ENCODE results near the gene GABRB3. TPM values are rescaled to one million over a fixed set of nuclear protein-coding genes. Genes with fewer than 3 reads are reported as not detected.

The GABRB3 gene
- total and polyA plus RNA-seq, 4 donors: 0.09 to 1.2 (median 0.50) TPM

- H3K9ac ChIP-seq (ENCODE audit: low read depth in 1 of 2, low read length in 2 of 2): no peak overlapping the region
- 54% methylated on average over 6 of the region's 6 CpGs for WGBS
- TF ChIP-seq JUND (IDR thresholded peaks at IDR 0.05): no peak
- TF ChIP-seq FOXA2 (IDR thresholded peaks at IDR 0.05): no peak
- no peak for TF ChIP-seq ZBTB33 (IDR thresholded peaks at IDR 0.05)
- no peak for TF ChIP-seq RAD21 (IDR thresholded peaks at IDR 0.05)
- TF ChIP-seq YY1 (IDR thresholded peaks at IDR 0.05): no peak
- TF ChIP-seq, protein P1, sequence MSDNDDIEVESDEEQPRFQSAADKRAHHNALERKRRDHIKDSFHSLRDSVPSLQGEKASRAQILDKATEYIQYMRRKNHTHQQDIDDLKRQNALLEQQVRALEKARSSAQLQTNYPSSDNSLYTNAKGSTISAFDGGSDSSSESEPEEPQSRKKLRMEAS (IDR thresholded peaks at IDR 0.05): no peak
- TF ChIP-seq RXRA (IDR thresholded peaks at IDR 0.05): no peak
- no peak for TF ChIP-seq SP1 (IDR thresholded peaks at IDR 0.05)
- no peak for TF ChIP-seq EGR1 (IDR thresholded peaks at IDR 0.05; ENCODE audit: low read depth in 2 of 2)
- TF ChIP-seq TAF1 (conservative IDR thresholded peaks at IDR 0.05): no peak
- no peak for TF ChIP-seq CTCF (IDR thresholded peaks at IDR 0.05; ENCODE audit: low read depth, low read length, missing input control)
- no peak for TF ChIP-seq HNF4A (conservative IDR thresholded peaks at IDR 0.05)
- no peak for TF ChIP-seq HNF4G (IDR thresholded peaks at IDR 0.05)
- TF ChIP-seq FOXA1 (IDR thresholded peaks at IDR 0.05): no peak
- no peak for TF ChIP-seq ATF3 (IDR thresholded peaks at IDR 0.05)
- no peak for TF ChIP-seq GABPA (IDR thresholded peaks at IDR 0.05 in 1 of 2, conservative IDR thresholded peaks at IDR 0.05 in 1 of 2)
- TF ChIP-seq NR2F2 (IDR thresholded peaks at IDR 0.05): no peak
Measured at GRCh38 chr15:26631894-26632293, 141.0 kb downstream of the GABRB3 start.

DNA sequence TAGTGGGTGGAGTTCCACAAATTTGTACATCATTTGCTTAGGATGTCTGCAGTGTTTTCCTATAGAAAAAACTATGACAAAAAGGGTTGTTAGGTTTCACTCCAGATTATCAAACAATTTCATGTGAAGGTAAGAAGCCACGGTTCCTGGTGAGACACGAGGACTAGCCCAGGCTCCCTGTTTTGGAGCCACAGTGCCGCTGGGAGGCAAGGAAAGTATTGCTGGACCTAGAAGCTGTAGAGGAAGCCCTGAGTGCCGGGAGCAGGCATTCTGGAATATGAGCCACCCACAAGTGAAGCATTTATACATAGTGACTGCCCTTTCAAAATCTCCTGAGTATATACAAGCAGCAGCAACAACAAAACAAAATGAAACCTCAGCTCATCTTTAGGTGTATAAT lies 142.0 kb downstream of the GABRB3 start:
- Histone ChIP-seq H3K27ac (ENCODE audit: low read depth in 1 of 2, low read length in 2 of 2) (no peak overlapping the region), H3K36me3 (ENCODE audit: control insufficient read depth in 4 of 4, insufficient read depth in 3 of 4, low read depth in 1 of 4, low read length in 3 of 4) (no peaks in the 10 kb centered on the region), H3K9ac (ENCODE audit: low read depth in 1 of 2, low read length in 2 of 2) (no peak overlapping the region), H3K27me3 (ENCODE audit: control insufficient read depth in 4 of 4, insufficient read depth in 4 of 4, low read length in 3 of 4) (no peaks in the 10 kb centered on the region), H3K4me1 (ENCODE audit: control insufficient read depth in 4 of 4, insufficient read depth in 4 of 4, low read length in 3 of 4) (no peaks in the 10 kb centered on the region), H3K9me3 (ENCODE audit: control insufficient read depth in 4 of 4, low read length in 3 of 4) (peaks cover 0 to 6% (median 0%) of the 10 kb centered on the region in 4 donors), H3K4me3 (ENCODE audit: low read depth in 1 of 3, low read length in 3 of 3) (no peak overlapping the region)
- DNase-seq (ENCODE audit: low spot score): no peak
- TF ChIP-seq RAD21 (IDR thresholded peaks at IDR 0.05) (no peak), ZBTB33 (IDR thresholded peaks at IDR 0.05) (no peak), NR2F2 (IDR thresholded peaks at IDR 0.05) (no peak), TAF1 (conservative IDR thresholded peaks at IDR 0.05) (no peak), RXRA (IDR thresholded peaks at IDR 0.05) (no peak), FOXA2 (IDR thresholded peaks at IDR 0.05) (no peak), ATF3 (IDR thresholded peaks at IDR 0.05) (no peak), HNF4G (IDR thresholded peaks at IDR 0.05) (no peak), HNF4A (conservative IDR thresholded peaks at IDR 0.05) (no peak), YY1 (IDR thresholded peaks at IDR 0.05) (no peak), JUND (IDR thresholded peaks at IDR 0.05) (no peak), CTCF (IDR thresholded peaks at IDR 0.05; ENCODE audit: low read depth, low read length, missing input control) (no peak), SP1 (IDR thresholded peaks at IDR 0.05) (no peak)
- TF ChIP-seq, protein P1 (IDR thresholded peaks at IDR 0.05): no peak
- TF ChIP-seq, protein P2, sequence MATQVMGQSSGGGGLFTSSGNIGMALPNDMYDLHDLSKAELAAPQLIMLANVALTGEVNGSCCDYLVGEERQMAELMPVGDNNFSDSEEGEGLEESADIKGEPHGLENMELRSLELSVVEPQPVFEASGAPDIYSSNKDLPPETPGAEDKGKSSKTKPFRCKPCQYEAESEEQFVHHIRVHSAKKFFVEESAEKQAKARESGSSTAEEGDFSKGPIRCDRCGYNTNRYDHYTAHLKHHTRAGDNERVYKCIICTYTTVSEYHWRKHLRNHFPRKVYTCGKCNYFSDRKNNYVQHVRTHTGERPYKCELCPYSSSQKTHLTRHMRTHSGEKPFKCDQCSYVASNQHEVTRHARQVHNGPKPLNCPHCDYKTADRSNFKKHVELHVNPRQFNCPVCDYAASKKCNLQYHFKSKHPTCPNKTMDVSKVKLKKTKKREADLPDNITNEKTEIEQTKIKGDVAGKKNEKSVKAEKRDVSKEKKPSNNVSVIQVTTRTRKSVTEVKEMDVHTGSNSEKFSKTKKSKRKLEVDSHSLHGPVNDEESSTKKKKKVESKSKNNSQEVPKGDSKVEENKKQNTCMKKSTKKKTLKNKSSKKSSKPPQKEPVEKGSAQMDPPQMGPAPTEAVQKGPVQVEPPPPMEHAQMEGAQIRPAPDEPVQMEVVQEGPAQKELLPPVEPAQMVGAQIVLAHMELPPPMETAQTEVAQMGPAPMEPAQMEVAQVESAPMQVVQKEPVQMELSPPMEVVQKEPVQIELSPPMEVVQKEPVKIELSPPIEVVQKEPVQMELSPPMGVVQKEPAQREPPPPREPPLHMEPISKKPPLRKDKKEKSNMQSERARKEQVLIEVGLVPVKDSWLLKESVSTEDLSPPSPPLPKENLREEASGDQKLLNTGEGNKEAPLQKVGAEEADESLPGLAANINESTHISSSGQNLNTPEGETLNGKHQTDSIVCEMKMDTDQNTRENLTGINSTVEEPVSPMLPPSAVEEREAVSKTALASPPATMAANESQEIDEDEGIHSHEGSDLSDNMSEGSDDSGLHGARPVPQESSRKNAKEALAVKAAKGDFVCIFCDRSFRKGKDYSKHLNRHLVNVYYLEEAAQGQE (IDR thresholded peaks at IDR 0.05): no peak
- WGBS: 49% methylated on average over 4 of the region's 4 CpGs

More at GRCh38 chr15:26631894-26632293, 141.0 kb downstream of the GABRB3 start:
- no peak for DNase-seq (ENCODE audit: low spot score)
- peaks cover 0 to 6% (median 0%) of the 10 kb centered on the region in 4 donors for H3K9me3 ChIP-seq (ENCODE audit: control insufficient read depth in 4 of 4, low read length in 3 of 4)
- H3K27ac ChIP-seq (ENCODE audit: low read depth in 1 of 2, low read length in 2 of 2): no peak overlapping the region
- no peaks in the 10 kb centered on the region for H3K36me3 ChIP-seq (ENCODE audit: control insufficient read depth in 4 of 4, insufficient read depth in 3 of 4, low read depth in 1 of 4, low read length in 3 of 4)
- H3K4me1 ChIP-seq (ENCODE audit: control insufficient read depth in 4 of 4, insufficient read depth in 4 of 4, low read length in 3 of 4): no peaks in the 10 kb centered on the region
- H3K27me3 ChIP-seq (ENCODE audit: control insufficient read depth in 4 of 4, insufficient read depth in 4 of 4, low read length in 3 of 4): no peaks in the 10 kb centered on the region
- no peak overlapping the region for H3K4me3 ChIP-seq (ENCODE audit: low read depth in 1 of 3, low read length in 3 of 3)
